ENCODE data around the gene OR6V1.

GRCh38 chr7:143025371-143025770 is 26.8 kb upstream of the OR6V1 start:
- TF ChIP-seq, protein P1, sequence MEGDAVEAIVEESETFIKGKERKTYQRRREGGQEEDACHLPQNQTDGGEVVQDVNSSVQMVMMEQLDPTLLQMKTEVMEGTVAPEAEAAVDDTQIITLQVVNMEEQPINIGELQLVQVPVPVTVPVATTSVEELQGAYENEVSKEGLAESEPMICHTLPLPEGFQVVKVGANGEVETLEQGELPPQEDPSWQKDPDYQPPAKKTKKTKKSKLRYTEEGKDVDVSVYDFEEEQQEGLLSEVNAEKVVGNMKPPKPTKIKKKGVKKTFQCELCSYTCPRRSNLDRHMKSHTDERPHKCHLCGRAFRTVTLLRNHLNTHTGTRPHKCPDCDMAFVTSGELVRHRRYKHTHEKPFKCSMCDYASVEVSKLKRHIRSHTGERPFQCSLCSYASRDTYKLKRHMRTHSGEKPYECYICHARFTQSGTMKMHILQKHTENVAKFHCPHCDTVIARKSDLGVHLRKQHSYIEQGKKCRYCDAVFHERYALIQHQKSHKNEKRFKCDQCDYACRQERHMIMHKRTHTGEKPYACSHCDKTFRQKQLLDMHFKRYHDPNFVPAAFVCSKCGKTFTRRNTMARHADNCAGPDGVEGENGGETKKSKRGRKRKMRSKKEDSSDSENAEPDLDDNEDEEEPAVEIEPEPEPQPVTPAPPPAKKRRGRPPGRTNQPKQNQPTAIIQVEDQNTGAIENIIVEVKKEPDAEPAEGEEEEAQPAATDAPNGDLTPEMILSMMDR (IDR thresholded peaks at IDR 0.05): no peak
- no peak for TF ChIP-seq POLR2A (IDR thresholded peaks at IDR 0.05)

All from uterus (tissue), 2 donors.